PC-9 (cell line): Measurements from ENCODE around the gene DOCK3.

ENCODE experiments used
- EZH2 ChIP-seq: fragments of 200-600 bp; sonication (generic); IDR thresholded peaks from 2 replicates; pipeline ENCODE4 v1.8.0; 2017; ENCODE audit warnings: antibody characterized with exemption, low read depth
- TF ChIP-seq, protein P1 (sequence below): fragments of 200-600 bp; sonication (generic); conservative IDR thresholded peaks from 2 replicates; pipeline ENCODE4 v1.6.1; 2017; ENCODE audit warnings: mixed run types, antibody characterized with exemption, mild to moderate bottlenecking, moderate library complexity

DNA sequence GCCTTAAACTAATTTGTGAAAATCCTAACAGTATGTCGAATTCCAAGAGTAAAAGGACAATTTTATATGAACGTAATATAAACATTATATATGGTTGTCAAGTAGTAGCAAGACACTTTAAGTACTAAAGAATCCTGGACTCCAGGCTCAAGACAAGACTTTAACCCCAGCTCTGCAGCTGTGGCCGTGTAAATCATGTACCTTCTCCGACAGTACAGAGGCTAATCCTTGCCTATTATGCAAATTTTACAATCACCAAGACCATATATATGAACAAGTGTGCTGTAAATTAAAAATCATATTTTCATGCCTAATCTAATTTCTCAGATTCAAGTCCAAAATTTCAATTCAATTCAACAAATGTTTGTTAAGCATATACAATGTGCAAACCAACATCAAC, 752.2 kb downstream of the DOCK3 start:
- TF ChIP-seq, protein P1, sequence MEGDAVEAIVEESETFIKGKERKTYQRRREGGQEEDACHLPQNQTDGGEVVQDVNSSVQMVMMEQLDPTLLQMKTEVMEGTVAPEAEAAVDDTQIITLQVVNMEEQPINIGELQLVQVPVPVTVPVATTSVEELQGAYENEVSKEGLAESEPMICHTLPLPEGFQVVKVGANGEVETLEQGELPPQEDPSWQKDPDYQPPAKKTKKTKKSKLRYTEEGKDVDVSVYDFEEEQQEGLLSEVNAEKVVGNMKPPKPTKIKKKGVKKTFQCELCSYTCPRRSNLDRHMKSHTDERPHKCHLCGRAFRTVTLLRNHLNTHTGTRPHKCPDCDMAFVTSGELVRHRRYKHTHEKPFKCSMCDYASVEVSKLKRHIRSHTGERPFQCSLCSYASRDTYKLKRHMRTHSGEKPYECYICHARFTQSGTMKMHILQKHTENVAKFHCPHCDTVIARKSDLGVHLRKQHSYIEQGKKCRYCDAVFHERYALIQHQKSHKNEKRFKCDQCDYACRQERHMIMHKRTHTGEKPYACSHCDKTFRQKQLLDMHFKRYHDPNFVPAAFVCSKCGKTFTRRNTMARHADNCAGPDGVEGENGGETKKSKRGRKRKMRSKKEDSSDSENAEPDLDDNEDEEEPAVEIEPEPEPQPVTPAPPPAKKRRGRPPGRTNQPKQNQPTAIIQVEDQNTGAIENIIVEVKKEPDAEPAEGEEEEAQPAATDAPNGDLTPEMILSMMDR: no peak
- no peak for TF ChIP-seq EZH2
